ENCODE results near the gene FAT2.

- no peak for TF ChIP-seq CTCF (conservative IDR thresholded peaks at IDR 0.05; ENCODE audit: low read length)
- no peak for TF ChIP-seq EZH2phosphoT487 (IDR thresholded peaks at IDR 0.05; ENCODE audit: borderline replicate concordance, low read depth, low read length)
These were observed 24.3 kb upstream of the FAT2 start for GRCh38 chr5:151615431-151615830.

All from OCI-LY7 (cell line).